Liver (tissue), 9 donors: ENCODE results near the gene EXOC3. TPM values are rescaled to one million over a fixed set of nuclear protein-coding genes. Genes with fewer than 3 reads are reported as not detected.

Experiments
- DNase-seq: peaks from one replicate; pipeline ENCODE4 v3.0.0-alpha.2; 2017; ENCODE audit warnings: low spot score
- H3K27ac ChIP-seq, 2 donors: one replicate each; pipeline ENCODE4 v1.7.0; 2013; ENCODE audit warnings: inconsistent platforms in 2 of 2, low read length in 2 of 2, control low read depth in 1 of 2, low read depth in 1 of 2, mild to moderate bottlenecking in 1 of 2
- H3K27me3 ChIP-seq, 4 donors: one replicate each; pipeline versions ENCODE4 v1.6.1 to v1.7.0; 2013; ENCODE audit warnings: low read length in 3 of 4, inconsistent platforms in 1 of 4, mild to moderate bottlenecking in 1 of 4, moderate library complexity in 1 of 4; ENCODE audit not compliant: control insufficient read depth in 4 of 4, insufficient read depth in 4 of 4
- H3K36me3 ChIP-seq, 4 donors: one replicate each; pipeline versions ENCODE4 v1.6.1 to v1.7.0; 2013; ENCODE audit warnings: low read length in 3 of 4, mild to moderate bottlenecking in 3 of 4, low read depth in 1 of 4, moderate library complexity in 1 of 4; ENCODE audit not compliant: control insufficient read depth in 4 of 4, insufficient read depth in 3 of 4
- H3K4me1 ChIP-seq, 4 donors: one replicate each; pipeline versions ENCODE4 v1.6.1 to v1.7.0; 2013; ENCODE audit warnings: low read length in 3 of 4, mild to moderate bottlenecking in 3 of 4, moderate library complexity in 1 of 4; ENCODE audit not compliant: control insufficient read depth in 4 of 4, insufficient read depth in 4 of 4
- H3K4me3 ChIP-seq, 3 donors: one replicate each; pipeline versions ENCODE4 v1.6.1 to v1.7.0; 2013; ENCODE audit warnings: low read length in 3 of 3, control low read depth in 1 of 3, low read depth in 1 of 3, mild to moderate bottlenecking in 1 of 3
- H3K9ac ChIP-seq, 2 donors: one replicate each; pipeline ENCODE4 v1.7.0; 2013; ENCODE audit warnings: low read length in 2 of 2, mild to moderate bottlenecking in 2 of 2, moderate library complexity in 2 of 2, control low read depth in 1 of 2, low read depth in 1 of 2
- H3K9me3 ChIP-seq, 4 donors: one replicate each; pipeline versions ENCODE4 v1.6.1 to v1.7.0; 2013; ENCODE audit warnings: low read length in 3 of 4; ENCODE audit not compliant: control insufficient read depth in 4 of 4
- EGR1 ChIP-seq, 2 donors: IDR thresholded peaks; 2 replicates each; pipeline ENCODE4 v1.6.1; 2016 to 2018; ENCODE audit warnings: antibody characterized with exemption in 2 of 2, low read depth in 2 of 2
- GABPA ChIP-seq, 2 donors: IDR thresholded peaks in 1 of 2; conservative IDR thresholded peaks in 1 of 2; 2 replicates each; pipeline ENCODE4 v1.6.1; 2016; ENCODE audit warnings: antibody characterized with exemption in 2 of 2, mild to moderate bottlenecking in 1 of 2, moderate library complexity in 1 of 2
- HNF4G ChIP-seq: IDR thresholded peaks from 2 replicates; pipeline ENCODE4 v1.6.1; 2016; ENCODE audit warnings: antibody characterized with exemption
- JUND ChIP-seq, 2 donors: IDR thresholded peaks; 2 replicates each; pipeline ENCODE4 v1.6.1; 2016; ENCODE audit warnings: antibody characterized with exemption in 2 of 2
- NR2F2 ChIP-seq: IDR thresholded peaks from 2 replicates; pipeline ENCODE4 v1.6.1; 2016; ENCODE audit warnings: antibody characterized with exemption
- RXRA ChIP-seq, 2 donors: IDR thresholded peaks; 2 replicates each; pipeline ENCODE4 v1.6.1; 2017 to 2018; ENCODE audit warnings: antibody characterized with exemption in 2 of 2, mild to moderate bottlenecking in 1 of 2
- SP1 ChIP-seq: IDR thresholded peaks from 2 replicates; pipeline ENCODE4 v1.6.1; 2018; ENCODE audit warnings: antibody characterized with exemption, mild to moderate bottlenecking
- TAF1 ChIP-seq: conservative IDR thresholded peaks from 2 replicates; pipeline ENCODE4 v1.6.1; 2016; ENCODE audit warnings: antibody characterized with exemption, mild to moderate bottlenecking
- YY1 ChIP-seq: IDR thresholded peaks from 2 replicates; pipeline ENCODE4 v1.6.1; 2016; ENCODE audit warnings: antibody characterized with exemption, mild to moderate bottlenecking
- WGBS: extraction: QIAGEN DNeasy Blood & Tissue Kit; methylation state at CpG from one replicate; pipeline ENCODE4 v1.1.7; 2013; 5-methylcytosine and 5-hydroxymethylcytosine counted together
- polyA plus RNA-seq, 2 donors: library from polyadenylated mRNA; stranded (reverse) in 1 of 2; unstranded in 1 of 2; fragments of 200-250 nt in 1 of 2; fragments of >200 nt in 1 of 2; fragmentation: Nextera tagmentation in 1 of 2; extraction: Ambion mirVana in 1 of 2; gene quantifications; one replicate each; pipeline versions ENCODE4 v1.2.1 to v1.2.3, GENCODE V29; 2013 to 2015
- total RNA-seq, 2 donors: library from RNA; depleted of rRNA; stranded (reverse); fragments of >200 nt; gene quantifications; one replicate each; pipeline ENCODE4 v1.2.3, GENCODE V29; 2014
- TF ChIP-seq, protein P1 (sequence below): IDR thresholded peaks from 2 replicates; pipeline ENCODE4 v1.6.1; 2016; ENCODE audit warnings: antibody characterized with exemption, mild to moderate bottlenecking
- TF ChIP-seq, protein P2 (sequence below): fragments of 150-350 bp; IDR thresholded peaks from 2 replicates; pipeline ENCODE4 v1.5.1; 2017; ENCODE audit warnings: improper control_type of control experiment, low read depth, low read length; ENCODE audit not compliant: missing input control
- TF ChIP-seq, protein P3 (sequence below): IDR thresholded peaks from 2 replicates; pipeline ENCODE4 v1.6.1; 2016; ENCODE audit warnings: antibody characterized with exemption
- donor health status: healthy.
- donor health status: healthy.
- donor health status: healthy.
- donor health status: healthy.
- donor health status: healthy.

The EXOC3 gene
- total and polyA plus RNA-seq, 4 donors: 12.4 to 23.9 (median 18.5) TPM

DNA sequence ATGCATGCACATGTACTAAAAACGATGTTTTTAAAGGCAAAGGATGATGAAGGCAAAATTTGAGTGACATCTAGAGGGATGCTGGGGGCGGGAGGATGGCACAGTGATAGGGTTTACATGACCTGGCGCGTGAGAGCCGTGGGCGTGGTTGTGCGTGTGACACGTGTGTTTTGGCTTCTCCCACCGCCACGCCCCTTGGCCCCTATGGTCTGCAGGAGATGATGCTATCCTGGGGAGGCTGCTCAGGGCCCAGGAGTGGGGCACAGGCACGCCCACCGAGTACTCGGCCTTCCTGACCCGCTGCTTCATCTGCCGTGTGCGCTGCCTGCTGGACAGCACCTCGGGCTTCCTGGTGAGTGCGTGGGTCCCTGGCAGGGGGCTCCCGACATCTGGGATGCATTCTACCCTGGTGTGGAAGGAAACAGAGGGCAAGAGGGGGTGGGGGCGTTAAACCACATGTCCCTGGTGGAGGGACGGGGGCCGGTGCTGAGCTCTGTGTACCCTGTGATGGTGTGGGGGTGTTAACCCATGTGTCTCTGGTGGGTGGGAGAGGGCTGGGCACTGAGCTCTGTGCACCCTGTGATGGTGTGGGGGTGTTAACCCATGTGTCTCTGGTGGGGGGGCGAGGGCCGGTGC is 19.2 kb upstream of the EXOC3 start (continued):
- TF ChIP-seq, protein P1, sequence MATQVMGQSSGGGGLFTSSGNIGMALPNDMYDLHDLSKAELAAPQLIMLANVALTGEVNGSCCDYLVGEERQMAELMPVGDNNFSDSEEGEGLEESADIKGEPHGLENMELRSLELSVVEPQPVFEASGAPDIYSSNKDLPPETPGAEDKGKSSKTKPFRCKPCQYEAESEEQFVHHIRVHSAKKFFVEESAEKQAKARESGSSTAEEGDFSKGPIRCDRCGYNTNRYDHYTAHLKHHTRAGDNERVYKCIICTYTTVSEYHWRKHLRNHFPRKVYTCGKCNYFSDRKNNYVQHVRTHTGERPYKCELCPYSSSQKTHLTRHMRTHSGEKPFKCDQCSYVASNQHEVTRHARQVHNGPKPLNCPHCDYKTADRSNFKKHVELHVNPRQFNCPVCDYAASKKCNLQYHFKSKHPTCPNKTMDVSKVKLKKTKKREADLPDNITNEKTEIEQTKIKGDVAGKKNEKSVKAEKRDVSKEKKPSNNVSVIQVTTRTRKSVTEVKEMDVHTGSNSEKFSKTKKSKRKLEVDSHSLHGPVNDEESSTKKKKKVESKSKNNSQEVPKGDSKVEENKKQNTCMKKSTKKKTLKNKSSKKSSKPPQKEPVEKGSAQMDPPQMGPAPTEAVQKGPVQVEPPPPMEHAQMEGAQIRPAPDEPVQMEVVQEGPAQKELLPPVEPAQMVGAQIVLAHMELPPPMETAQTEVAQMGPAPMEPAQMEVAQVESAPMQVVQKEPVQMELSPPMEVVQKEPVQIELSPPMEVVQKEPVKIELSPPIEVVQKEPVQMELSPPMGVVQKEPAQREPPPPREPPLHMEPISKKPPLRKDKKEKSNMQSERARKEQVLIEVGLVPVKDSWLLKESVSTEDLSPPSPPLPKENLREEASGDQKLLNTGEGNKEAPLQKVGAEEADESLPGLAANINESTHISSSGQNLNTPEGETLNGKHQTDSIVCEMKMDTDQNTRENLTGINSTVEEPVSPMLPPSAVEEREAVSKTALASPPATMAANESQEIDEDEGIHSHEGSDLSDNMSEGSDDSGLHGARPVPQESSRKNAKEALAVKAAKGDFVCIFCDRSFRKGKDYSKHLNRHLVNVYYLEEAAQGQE: no peak
- TF ChIP-seq TAF1 (no peak), SP1 (no peak), RXRA (IDR thresholded peaks at IDR 0.05) (no peak), YY1 (no peak)

DNA sequence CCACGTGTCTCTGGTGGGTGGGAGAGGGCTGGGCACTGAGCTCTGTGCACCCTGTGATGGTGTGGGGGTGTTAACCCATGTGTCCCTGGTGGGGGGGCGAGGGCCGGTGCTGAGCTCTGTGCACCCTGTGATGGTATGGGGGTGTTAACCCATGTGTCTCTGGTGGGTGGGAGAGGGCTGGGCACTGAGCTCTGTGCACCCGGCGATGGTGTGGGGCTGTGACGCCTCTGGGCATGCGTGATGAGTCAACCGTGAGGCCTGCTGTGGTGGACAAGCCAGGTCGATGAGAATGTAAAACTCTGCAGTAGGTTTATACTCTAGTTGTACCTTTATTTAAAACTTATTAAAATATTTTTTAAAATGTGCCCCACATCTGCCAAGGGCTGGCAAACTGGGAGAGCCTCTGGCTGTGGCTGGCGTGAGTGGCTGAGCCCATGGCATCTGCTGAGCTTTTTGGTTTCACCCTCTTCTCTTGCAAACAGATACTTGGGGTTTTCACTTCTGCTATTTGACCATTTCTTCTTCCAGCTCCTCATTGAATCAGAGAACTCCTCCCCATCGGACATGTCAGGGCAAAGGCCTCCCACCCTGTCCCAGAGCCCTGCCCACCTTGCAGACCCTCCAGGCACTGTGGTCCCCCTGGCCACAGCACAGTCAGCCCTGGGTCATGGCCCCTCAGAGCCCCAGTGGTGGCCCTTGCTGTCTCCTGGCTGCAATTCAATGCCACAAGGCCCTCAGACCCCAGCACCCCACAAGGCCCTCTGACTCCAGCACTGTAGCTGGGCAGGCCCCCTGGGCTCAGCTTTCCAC is 18.5 kb upstream of the EXOC3 start:
- Histone ChIP-seq H3K4me3 (no peak overlapping the region), H3K9ac (no peak overlapping the region), H3K27me3 (no peaks in the 10 kb centered on the region), H3K4me1 (no peaks in the 10 kb centered on the region), H3K27ac (no peak overlapping the region), H3K9me3 (no peaks in the 10 kb centered on the region), H3K36me3 (peaks cover 0 to 1% (median 0%) of the 10 kb centered on the region in 4 donors)
- DNase-seq: no peak
- no peak for TF ChIP-seq JUND (IDR thresholded peaks at IDR 0.05)
- TF ChIP-seq, protein P1: no peak
- 81% methylated on average over 11 of the region's 11 CpGs for WGBS

DNA sequence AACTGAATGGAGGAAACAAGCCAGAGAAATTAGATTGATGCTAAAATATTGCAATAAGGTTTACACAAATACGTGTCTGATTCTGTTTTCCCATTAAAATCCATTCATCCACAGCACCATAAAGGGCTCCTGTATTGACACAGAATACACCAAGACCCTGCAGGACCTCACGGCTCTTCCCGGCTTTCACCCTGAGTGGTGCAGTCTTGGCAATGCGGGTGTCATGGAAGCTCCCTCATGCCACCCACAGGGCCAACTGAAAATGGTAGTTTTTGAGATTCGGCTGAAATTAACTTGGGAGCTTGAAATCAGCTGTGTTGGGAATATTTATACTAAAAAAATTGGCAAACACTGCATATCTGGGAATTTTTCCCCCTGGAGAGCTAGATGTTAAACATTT is 17.3 kb upstream of the EXOC3 start:
- H3K4me3 ChIP-seq: no peak overlapping the region
- H3K4me1 ChIP-seq: no peaks in the 10 kb centered on the region
- 57% methylated on average over 5 of the region's 5 CpGs for WGBS
- no peaks in the 10 kb centered on the region for H3K27me3 ChIP-seq
- no peak overlapping the region for H3K27ac ChIP-seq
- H3K36me3 ChIP-seq: peaks cover 0 to 1% (median 0%) of the 10 kb centered on the region in 4 donors
- H3K9ac ChIP-seq: no peak overlapping the region
- H3K9me3 ChIP-seq: no peaks in the 10 kb centered on the region
- no peak for DNase-seq
- TF ChIP-seq, protein P2, sequence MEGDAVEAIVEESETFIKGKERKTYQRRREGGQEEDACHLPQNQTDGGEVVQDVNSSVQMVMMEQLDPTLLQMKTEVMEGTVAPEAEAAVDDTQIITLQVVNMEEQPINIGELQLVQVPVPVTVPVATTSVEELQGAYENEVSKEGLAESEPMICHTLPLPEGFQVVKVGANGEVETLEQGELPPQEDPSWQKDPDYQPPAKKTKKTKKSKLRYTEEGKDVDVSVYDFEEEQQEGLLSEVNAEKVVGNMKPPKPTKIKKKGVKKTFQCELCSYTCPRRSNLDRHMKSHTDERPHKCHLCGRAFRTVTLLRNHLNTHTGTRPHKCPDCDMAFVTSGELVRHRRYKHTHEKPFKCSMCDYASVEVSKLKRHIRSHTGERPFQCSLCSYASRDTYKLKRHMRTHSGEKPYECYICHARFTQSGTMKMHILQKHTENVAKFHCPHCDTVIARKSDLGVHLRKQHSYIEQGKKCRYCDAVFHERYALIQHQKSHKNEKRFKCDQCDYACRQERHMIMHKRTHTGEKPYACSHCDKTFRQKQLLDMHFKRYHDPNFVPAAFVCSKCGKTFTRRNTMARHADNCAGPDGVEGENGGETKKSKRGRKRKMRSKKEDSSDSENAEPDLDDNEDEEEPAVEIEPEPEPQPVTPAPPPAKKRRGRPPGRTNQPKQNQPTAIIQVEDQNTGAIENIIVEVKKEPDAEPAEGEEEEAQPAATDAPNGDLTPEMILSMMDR: no peak
- no peak for TF ChIP-seq HNF4G
- TF ChIP-seq, protein P1: no peak
- TF ChIP-seq EGR1 (IDR thresholded peaks at IDR 0.05; ENCODE audit: low read depth in 2 of 2): no peak
- no peak for TF ChIP-seq TAF1
- no peak for TF ChIP-seq NR2F2
- no peak for TF ChIP-seq GABPA (IDR thresholded peaks at IDR 0.05 in 1 of 2, conservative IDR thresholded peaks at IDR 0.05 in 1 of 2)
- TF ChIP-seq, protein P3, sequence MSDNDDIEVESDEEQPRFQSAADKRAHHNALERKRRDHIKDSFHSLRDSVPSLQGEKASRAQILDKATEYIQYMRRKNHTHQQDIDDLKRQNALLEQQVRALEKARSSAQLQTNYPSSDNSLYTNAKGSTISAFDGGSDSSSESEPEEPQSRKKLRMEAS: no peak
